NT2/D1 (cell line): ENCODE data around the gene ZNF511.

Experiments
- SUZ12 ChIP-seq: IDR thresholded peaks from 2 replicates; pipeline ENCODE4 v1.6.1; 2011; ENCODE audit not compliant: insufficient read length, insufficient read depth; ENCODE audit errors: extremely low read depth
- YY1 ChIP-seq: IDR thresholded peaks from 2 replicates; pipeline ENCODE4 v1.6.1; 2011; ENCODE audit not compliant: insufficient read length, insufficient read depth
- ZNF274 ChIP-seq: IDR thresholded peaks from 2 replicates; pipeline ENCODE4 v1.6.1; 2011; ENCODE audit warnings: mild to moderate bottlenecking, low read depth, low read length

DNA sequence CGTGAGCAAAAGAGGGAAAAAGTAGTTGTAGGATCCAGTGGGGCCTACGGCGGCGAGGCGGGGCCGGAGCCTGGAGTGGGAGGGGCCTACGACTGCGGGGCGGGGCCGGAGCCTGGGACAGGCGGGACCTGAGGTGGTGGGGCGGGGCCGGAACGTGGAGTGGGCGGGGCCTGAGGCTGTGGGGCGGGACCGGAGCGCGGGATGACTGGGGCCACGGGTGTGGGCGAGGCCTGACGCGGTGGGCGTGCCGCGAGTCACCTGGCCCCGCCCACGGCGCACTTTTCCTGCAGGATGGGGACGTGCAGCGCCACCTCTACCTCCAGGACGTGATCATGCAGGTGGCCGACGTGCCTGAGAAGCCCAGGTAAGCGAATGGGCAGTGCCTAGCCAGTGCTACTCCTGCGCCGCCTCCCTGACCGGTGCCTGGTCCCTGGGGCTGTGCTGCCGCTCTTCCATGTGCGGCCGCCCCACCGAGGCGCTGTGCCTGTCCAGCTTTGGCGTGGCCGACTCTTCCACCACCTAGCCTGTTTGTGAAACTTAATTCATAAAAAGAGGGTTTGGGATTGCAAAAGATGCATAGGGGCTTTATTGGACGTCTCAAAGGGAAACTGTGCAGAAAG, 496 bp downstream of the ZNF511 start:
- TF ChIP-seq YY1 (no peak), SUZ12 (no peak), ZNF274 (no peak)
